K562 (cell line): ENCODE results near the gene IL13RA1. TPM values are rescaled to one million over a fixed set of nuclear protein-coding genes. Genes with fewer than 3 reads are reported as not detected.

Source experiments
- ATAC-seq: fragments of 200-7000 bp; cut with Tn5 transposase; 3 replicates; pipeline ENCODE4 v1.9.1; 2020; ENCODE audit warnings: moderate library complexity
- BruUV-seq: library from RNA; stranded (reverse); fragments of 400-500 nt; replicated peaks from 2 replicates; lab custom pipeline; 2021; lab: Mats Ljungman, UMichigan
- CTCF ChIA-PET: fragments of 300-600 bp; formaldehyde crosslinking; extraction: SDS; loops from one replicate; lab custom pipeline; 2021; ENCODE audit warnings: low intra/inter-chr PET ratio; lab: Yijun Ruan, JAX
- POLR2A ChIA-PET: fragments of 300-600, 350-650 bp; sonication (Branson Sonifier 250); formaldehyde crosslinking; extraction: SDS; loops from one replicate; lab custom pipeline; 2021; ENCODE audit warnings: antibody characterized with exemption, inconsistent platforms; lab: Yijun Ruan, JAX
- DNase-seq, 4 experiments: peaks; one replicate each; pipeline versions ENCODE4 v3.0.0 to v3.0.0-alpha.2; 2011 to 2018; ENCODE audit warnings: low spot score in 3 of 4, mixed read lengths in 3 of 4; ENCODE audit errors: extremely low read depth in 1 of 4
- FAIRE-seq: peaks from 2 replicates; lab custom pipeline; 2011; peaks lifted over from hg19 to GRCh38; lab: Jason Lieb, UNC
- H2AFZ ChIP-seq: 2 replicates; pipeline ENCODE4 v1.6.0; 2011; ENCODE audit warnings: low read depth, low read length, control low read depth, inconsistent platforms
- H3K27ac ChIP-seq: fragments of 200-600 bp; 3 replicates; pipeline ENCODE4 v1.8.0; 2011; ENCODE audit warnings: low read depth, mild to moderate bottlenecking, control low read depth, inconsistent platforms, low read length, moderate library complexity, mixed read lengths; ENCODE audit errors: extremely low read depth
- H3K27me3 ChIP-seq, 2 experiments: fragments of 300-600 bp in 1 of 2; 2 replicates in 1 of 2; 3 replicates in 1 of 2; pipeline versions ENCODE4 v1.6.0 to v1.8.0; 2011; ENCODE audit warnings: inconsistent platforms in 2 of 2, low read length in 2 of 2, mild to moderate bottlenecking in 1 of 2, mixed read lengths in 1 of 2, moderate library complexity in 1 of 2; ENCODE audit not compliant: control insufficient read depth in 2 of 2, insufficient read depth in 2 of 2
- H3K36me3 ChIP-seq: fragments of 300-600 bp; 3 replicates; pipeline ENCODE4 v1.8.0; 2011; ENCODE audit warnings: mild to moderate bottlenecking, low read length, inconsistent platforms; ENCODE audit not compliant: control insufficient read depth, insufficient read depth
- H3K4me1 ChIP-seq, 2 experiments: fragments of 200-600 bp in 1 of 2; replicated peaks in 1 of 2; 2 replicates in 1 of 2; 3 replicates in 1 of 2; pipeline versions ENCODE4 v1.5.1 to v1.8.0; 2011; ENCODE audit warnings: inconsistent platforms in 2 of 2, low read length in 2 of 2, mild to moderate bottlenecking in 1 of 2, mixed read lengths in 1 of 2, moderate library complexity in 1 of 2; ENCODE audit not compliant: control insufficient read depth in 2 of 2, insufficient read depth in 2 of 2
- H3K4me2 ChIP-seq: 2 replicates; pipeline ENCODE4 v1.6.1; 2011; ENCODE audit warnings: low read length, control low read depth, inconsistent platforms, mixed read lengths; ENCODE audit not compliant: insufficient read depth
- H3K4me3 ChIP-seq: fragments of 200-600 bp; sonication (generic), shearing (Covaris generic); 2 replicates; pipeline ENCODE4 v1.5.1; 2016; ENCODE audit warnings: control low read depth, inconsistent platforms
- H3K79me2 ChIP-seq: fragments of 200-600 bp; 3 replicates; pipeline ENCODE4 v1.8.0; 2011; ENCODE audit warnings: low read length, inconsistent platforms; ENCODE audit not compliant: control insufficient read depth, insufficient read depth
- H3K9ac ChIP-seq, 2 experiments: 2 replicates each; pipeline versions ENCODE4 v1.6.0 to v1.6.1; 2011; ENCODE audit warnings: low read depth in 2 of 2, low read length in 2 of 2, control low read depth in 1 of 2, inconsistent platforms in 1 of 2, mild to moderate bottlenecking in 1 of 2, mixed read lengths in 1 of 2; ENCODE audit not compliant: insufficient read depth in 1 of 2
- H3K9me1 ChIP-seq: one replicate; pipeline ENCODE4 v1.6.0; 2011; ENCODE audit warnings: inconsistent platforms, mild to moderate bottlenecking, low read length, moderate library complexity; ENCODE audit not compliant: control insufficient read depth, insufficient read depth
- H3K9me3 ChIP-seq: replicated peaks from 2 replicates; pipeline ENCODE4 v1.5.1; 2011; ENCODE audit warnings: low read depth, low read length, inconsistent platforms; ENCODE audit not compliant: control insufficient read depth, insufficient read depth
- H4K20me1 ChIP-seq: replicated peaks from 2 replicates; pipeline ENCODE4 v1.6.1; 2011; ENCODE audit warnings: low read length, inconsistent platforms, mixed read lengths; ENCODE audit not compliant: control insufficient read depth, insufficient read depth
- GABPB2 ChIP-seq: fragments of 250-450 bp; sonication (Bioruptor Pico); conservative IDR thresholded peaks from 2 replicates; pipeline ENCODE4 v1.5.1; 2021; ENCODE audit warnings: mild to moderate bottlenecking
- HNRNPLL ChIP-seq: fragments of 200-400 bp; formaldehyde crosslinking; IDR thresholded peaks from 2 replicates; pipeline ENCODE4 v1.6.1; 2017; ENCODE audit warnings: low read length, low read depth, mild to moderate bottlenecking; ENCODE audit not compliant: poor library complexity, severe bottlenecking
- MCM2 ChIP-seq: fragments of 450-650 bp; IDR thresholded peaks from 2 replicates; pipeline ENCODE4 v1.6.1; 2017; ENCODE audit warnings: low read depth, mild to moderate bottlenecking
- MCM3 ChIP-seq: fragments of 450-650 bp; IDR thresholded peaks from 2 replicates; pipeline ENCODE4 v1.6.1; 2016
- MED1 ChIP-seq: sonication (generic); formaldehyde crosslinking; IDR thresholded peaks from 2 replicates; pipeline ENCODE4 v1.8.1; 2023; ENCODE audit warnings: missing genetic modification reagents, borderline replicate concordance
- MYC ChIP-seq, 2 experiments: fragments of 250-450 bp in 1 of 2; sonication (Bioruptor Pico) in 1 of 2; IDR thresholded peaks; 2 replicates each; pipeline versions ENCODE4 v1.5.1 to v1.6.1; 2012 to 2021; ENCODE audit warnings: low read depth in 2 of 2, borderline replicate concordance in 1 of 2, improper control_type of control experiment in 1 of 2, low read length in 1 of 2, mild to moderate bottlenecking in 1 of 2, moderate library complexity in 1 of 2
- NONO ChIP-seq, 2 experiments: fragments of 200-400 bp in 1 of 2; fragments of 450-650 bp in 1 of 2; formaldehyde crosslinking in 1 of 2; IDR thresholded peaks; 2 replicates each; pipeline ENCODE4 v1.6.1; 2017; ENCODE audit warnings: low read depth in 2 of 2, mild to moderate bottlenecking in 2 of 2, moderate library complexity in 2 of 2, low read length in 1 of 2
- PRMT5 ChIP-seq: sonication (generic); formaldehyde crosslinking; IDR thresholded peaks from 2 replicates; pipeline ENCODE4 v1.5.0; 2020; ENCODE audit warnings: missing genetic modification reagents
- ZEB2 ChIP-seq: fragments of 450-650 bp; IDR thresholded peaks from 2 replicates; pipeline ENCODE4 v1.6.1; 2016
- ZKSCAN1 ChIP-seq: fragments of 150-350 bp; IDR thresholded peaks from 2 replicates; pipeline ENCODE4 v1.6.1; 2016; ENCODE audit warnings: low read depth, low read length
- WGBS: fragments of 100-300 bp; shearing (Covaris generic); methylation state at CpG from one replicate; pipeline ENCODE4 v1.1.6; 2016; ENCODE audit warnings: low coverage, mixed read lengths; ENCODE audit not compliant: insufficient coverage; ENCODE audit errors: missing lambda C conversion rate; 5-methylcytosine and 5-hydroxymethylcytosine counted together
- in situ Hi-C: fragments of 300-500 bp; cut with MboI; formaldehyde crosslinking; loops from 4 replicates; pipeline ENCODE4 v1.15.0; 2018; ENCODE audit warnings: inconsistent platforms, mixed read lengths
- intact Hi-C: fragments of 100-400 bp; cut with micrococcal nuclease; formaldehyde crosslinking; loops from 2 replicates; pipeline ENCODE4 v1.14.2; 2022
- polyA plus RNA-seq, 8 experiments: library from polyadenylated mRNA; depleted of rRNA in 4 of 8; stranded (reverse) in 5 of 8; unstranded in 3 of 8; fragments of >200 nt; fragmentation: Nextera tagmentation in 2 of 8; fragmentation: Illumina TruSeq in 1 of 8; extraction: Ambion mirVana in 2 of 8; extraction: Trizol in 1 of 8; gene quantifications; 2 replicates each; pipeline versions ENCODE4 v1.2.1 to v1.2.3, GENCODE V29; 2011 to 2014; ENCODE audit warnings: inconsistent platforms in 1 of 8, missing spikeins in 1 of 8
- total RNA-seq, 7 experiments: library from RNA; depleted of rRNA in 6 of 7; stranded (reverse); fragments of >200 nt in 6 of 7; fragmentation: Illumina TruSeq in 2 of 7; extraction: Trizol in 2 of 7; gene quantifications; 2 replicates each; pipeline versions ENCODE4 v1.2.1 to v1.2.3, GENCODE V29; 2011 to 2021; ENCODE audit warnings: low replicate concordance in 1 of 7
- TF ChIP-seq, protein P1 (sequence below), 3 experiments: fragments of 200-800 bp in 1 of 3; sonication (Bioruptor generic) in 1 of 3; sonication (generic) in 1 of 3; formaldehyde crosslinking in 1 of 3; IDR thresholded peaks; 2 replicates each; pipeline versions ENCODE4 v1.6.1 to v1.8.0; 2016 to 2022; ENCODE audit warnings: mild to moderate bottlenecking in 2 of 3, missing compliant biosample characterization in 2 of 3, missing genetic modification characterization in 2 of 3, missing genetic modification reagents in 1 of 3
- TF ChIP-seq, protein P2 (sequence below): IDR thresholded peaks from 2 replicates; pipeline ENCODE4 v1.6.1; 2016; ENCODE audit warnings: missing genetic modification characterization, missing compliant biosample characterization

The IL13RA1 gene
- total and polyA plus RNA-seq, 9 of the 15 experiments (the other 6 are each of a cell fraction or from before 2014, with no cell fraction given) = 2.9 to 22.9 (median 12.2) TPM

DNA sequence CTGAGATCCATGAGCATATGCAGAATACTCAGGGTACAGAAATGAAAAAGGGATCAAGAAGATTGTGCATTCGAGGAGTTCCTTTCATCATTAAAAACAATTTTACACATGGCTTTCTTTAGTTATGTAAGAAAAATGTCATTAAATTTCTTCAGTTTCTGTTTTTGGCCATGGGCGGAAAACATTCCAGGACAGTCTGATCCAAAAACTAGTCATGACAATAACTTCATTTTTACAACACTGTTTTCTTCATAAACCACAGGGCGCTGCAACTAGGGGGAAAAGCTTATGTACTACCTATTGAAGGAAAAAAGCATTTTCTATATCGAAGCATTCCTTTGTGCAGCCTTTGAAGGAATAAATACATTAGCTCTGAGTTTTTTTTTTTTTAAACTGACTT lies 28.2 kb downstream of the IL13RA1 start:
- Histone ChIP-seq H3K79me2 (no peaks in the 10 kb centered on the region), H3K4me1 (no peaks in the 10 kb centered on the region), H3K27me3 (no peaks in the 10 kb centered on the region), H3K9ac (no peak overlapping the region), H3K27ac (no peak overlapping the region), H3K9me3 (no peaks in the 10 kb centered on the region), H4K20me1 (no peaks in the 10 kb centered on the region), H3K4me3 (no peak overlapping the region), H3K36me3 (no peaks in the 10 kb centered on the region), H3K9me1 (no peaks in the 10 kb centered on the region), H2AFZ (no peak overlapping the region), H3K4me2 (no peak overlapping the region)
- BruUV-seq = no TSS peak
- ChIA-PET CTCF (no interaction called here), POLR2A (interaction anchor here (0.7 kb wide), 1 partner anchor 716 kb away, joined by 3 read pairs; no protein-coding TSS in a partner anchor)
- intact Hi-C loops (no loop called here), in situ Hi-C loops (no loop called here)
- DNase-seq (no peak), ATAC-seq (no peak), FAIRE-seq (no peak)
- WGBS = 60% methylated on average over 4 of the region's 4 CpGs
- TF ChIP-seq ZEB2 = no peak
- TF ChIP-seq, protein P1, sequence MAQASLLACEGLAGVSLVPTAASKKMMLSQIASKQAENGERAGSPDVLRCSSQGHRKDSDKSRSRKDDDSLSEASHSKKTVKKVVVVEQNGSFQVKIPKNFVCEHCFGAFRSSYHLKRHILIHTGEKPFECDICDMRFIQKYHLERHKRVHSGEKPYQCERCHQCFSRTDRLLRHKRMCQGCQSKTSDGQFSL (CRISPR knock-in tag; IDR thresholded peaks at IDR 0.05) = no peak
- TF ChIP-seq, protein P1 (tag; IDR thresholded peaks at IDR 0.05) = no peak
- TF ChIP-seq PRMT5 (CRISPR knock-in tag) = no peak

DNA sequence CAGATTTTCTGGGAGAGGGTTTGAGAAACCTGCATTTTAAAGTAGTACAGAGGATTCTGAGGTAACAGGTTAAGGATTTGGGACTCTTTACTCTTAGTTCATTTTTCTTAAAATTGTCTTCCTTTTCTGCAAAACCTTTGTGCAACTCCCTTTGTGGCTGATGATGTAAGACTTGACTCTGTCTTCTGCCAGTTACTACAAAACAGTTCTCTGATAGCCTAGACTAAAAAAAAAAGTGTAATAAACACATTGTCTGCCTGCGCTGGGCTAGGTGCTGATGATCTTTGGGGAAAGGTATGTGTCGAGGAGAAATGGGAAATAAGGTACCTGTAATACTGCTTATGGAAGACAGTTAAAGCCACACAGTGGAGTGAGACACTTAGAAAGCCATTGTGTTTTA lies 28.7 kb downstream of the IL13RA1 start:
- intact Hi-C loops (no loop called here), in situ Hi-C loops (no loop called here)
- no peak for FAIRE-seq
- TF ChIP-seq, protein P2, sequence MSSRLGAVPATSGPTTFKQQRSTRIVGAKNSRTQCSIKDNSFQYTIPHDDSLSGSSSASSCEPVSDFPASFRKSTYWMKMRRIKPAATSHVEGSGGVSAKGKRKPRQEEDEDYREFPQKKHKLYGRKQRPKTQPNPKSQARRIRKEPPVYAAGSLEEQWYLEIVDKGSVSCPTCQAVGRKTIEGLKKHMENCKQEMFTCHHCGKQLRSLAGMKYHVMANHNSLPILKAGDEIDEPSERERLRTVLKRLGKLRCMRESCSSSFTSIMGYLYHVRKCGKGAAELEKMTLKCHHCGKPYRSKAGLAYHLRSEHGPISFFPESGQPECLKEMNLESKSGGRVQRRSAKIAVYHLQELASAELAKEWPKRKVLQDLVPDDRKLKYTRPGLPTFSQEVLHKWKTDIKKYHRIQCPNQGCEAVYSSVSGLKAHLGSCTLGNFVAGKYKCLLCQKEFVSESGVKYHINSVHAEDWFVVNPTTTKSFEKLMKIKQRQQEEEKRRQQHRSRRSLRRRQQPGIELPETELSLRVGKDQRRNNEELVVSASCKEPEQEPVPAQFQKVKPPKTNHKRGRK = no peak
- TF ChIP-seq NONO (IDR thresholded peaks at IDR 0.05; ENCODE audit: low read depth in 2 of 2, low read length in 1 of 2) (no peak), MED1 (no peak), HNRNPLL (no peak), MCM2 (no peak), GABPB2 (CRISPR knock-in tag) (no peak), MCM3 (no peak), MYC (IDR thresholded peaks at IDR 0.05; ENCODE audit: low read depth, low read length) (no peak), MYC (CRISPR knock-in tag; IDR thresholded peaks at IDR 0.05; ENCODE audit: borderline replicate concordance, low read depth) (no peak), ZKSCAN1 (no peak)

More for the DNA sequence above, 28.7 kb downstream of the IL13RA1 start:
- BruUV-seq = no TSS peak
- Histone ChIP-seq H3K9me3 (no peaks in the 10 kb centered on the region), H3K36me3 (no peaks in the 10 kb centered on the region), H3K9ac (no peak overlapping the region), H3K9me1 (no peaks in the 10 kb centered on the region), H2AFZ (no peak overlapping the region), H3K4me1 (no peaks in the 10 kb centered on the region), H3K27ac (no peak overlapping the region), H3K27me3 (no peaks in the 10 kb centered on the region), H3K79me2 (no peaks in the 10 kb centered on the region), H3K4me2 (no peak overlapping the region), H4K20me1 (no peaks in the 10 kb centered on the region), H3K4me3 (no peak overlapping the region)
- ChIA-PET CTCF (no interaction called here), POLR2A (interaction anchor here (0.7 kb wide), 1 partner anchor 717 kb away, joined by 3 read pairs; no protein-coding TSS in a partner anchor)
- DNase-seq (no peak), ATAC-seq (no peak)
- WGBS = 64% methylated on average over 2 of the region's 2 CpGs
